Sigmoid colon (tissue), 3 donors: ENCODE measurements around the gene TMEM253.

Source experiments
- POLR2A ChIP-seq, 2 donors: fragments of 450-650 bp; IDR thresholded peaks; one replicate each; pipeline ENCODE4 v1.6.1; 2016; ENCODE audit warnings: antibody characterized with exemption in 2 of 2, mild to moderate bottlenecking in 2 of 2, moderate library complexity in 2 of 2
- TF ChIP-seq, protein P1 (sequence below), 4 experiments: fragments of 450-650 bp in 3 of 4; fragments of 200-600 bp in 1 of 4; IDR thresholded peaks; one replicate each; pipeline ENCODE4 v1.5.1; 2016 to 2019; ENCODE audit warnings: antibody characterized with exemption in 4 of 4, mild to moderate bottlenecking in 3 of 4, moderate library complexity in 2 of 4

- TF ChIP-seq POLR2A (IDR thresholded peaks at IDR 0.05): no peak
- TF ChIP-seq, protein P1, sequence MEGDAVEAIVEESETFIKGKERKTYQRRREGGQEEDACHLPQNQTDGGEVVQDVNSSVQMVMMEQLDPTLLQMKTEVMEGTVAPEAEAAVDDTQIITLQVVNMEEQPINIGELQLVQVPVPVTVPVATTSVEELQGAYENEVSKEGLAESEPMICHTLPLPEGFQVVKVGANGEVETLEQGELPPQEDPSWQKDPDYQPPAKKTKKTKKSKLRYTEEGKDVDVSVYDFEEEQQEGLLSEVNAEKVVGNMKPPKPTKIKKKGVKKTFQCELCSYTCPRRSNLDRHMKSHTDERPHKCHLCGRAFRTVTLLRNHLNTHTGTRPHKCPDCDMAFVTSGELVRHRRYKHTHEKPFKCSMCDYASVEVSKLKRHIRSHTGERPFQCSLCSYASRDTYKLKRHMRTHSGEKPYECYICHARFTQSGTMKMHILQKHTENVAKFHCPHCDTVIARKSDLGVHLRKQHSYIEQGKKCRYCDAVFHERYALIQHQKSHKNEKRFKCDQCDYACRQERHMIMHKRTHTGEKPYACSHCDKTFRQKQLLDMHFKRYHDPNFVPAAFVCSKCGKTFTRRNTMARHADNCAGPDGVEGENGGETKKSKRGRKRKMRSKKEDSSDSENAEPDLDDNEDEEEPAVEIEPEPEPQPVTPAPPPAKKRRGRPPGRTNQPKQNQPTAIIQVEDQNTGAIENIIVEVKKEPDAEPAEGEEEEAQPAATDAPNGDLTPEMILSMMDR (IDR thresholded peaks at IDR 0.05): no peak
Observed at GRCh38 chr14:21103411-21103709, 2.5 kb downstream of the TMEM253 start.
